GM12875 (cell line): Measurements from ENCODE around the gene GRM7.

Source experiments
- H3K4me3 ChIP-seq: one replicate; pipeline ENCODE4 v1.5.1; 2011; ENCODE audit warnings: low read depth, low read length, control low read depth
- CTCF ChIP-seq: IDR thresholded peaks from 2 replicates; pipeline ENCODE4 v1.5.1; 2011; ENCODE audit warnings: low read depth, mild to moderate bottlenecking, control low read depth, inconsistent platforms, low read length, moderate library complexity, borderline replicate concordance; ENCODE audit not compliant: insufficient read depth

Gene GRM7

GRCh38 chr3:6860149-6860953 is 564 bp upstream of the GRM7 start:
- no peak for TF ChIP-seq CTCF
- no peak overlapping the region for H3K4me3 ChIP-seq

GRCh38 chr3:6861625-6862000 is 698 bp downstream of the GRM7 start:
- no peak for TF ChIP-seq CTCF
- H3K4me3 ChIP-seq = no peak overlapping the region

- TF ChIP-seq CTCF = no peak
- H3K4me3 ChIP-seq = no peak overlapping the region
Measured at GRCh38 chr3:6862041-6862879, 1.3 kb downstream of the GRM7 start.

- no peak for TF ChIP-seq CTCF
- H3K4me3 ChIP-seq = no peak overlapping the region
Measured at GRCh38 chr3:6862880-6863195, 1.9 kb downstream of the GRM7 start.

- H3K4me3 ChIP-seq = no peak overlapping the region
- no peak for TF ChIP-seq CTCF
Measured at GRCh38 chr3:6867269-6867668, 6.4 kb downstream of the GRM7 start.

- TF ChIP-seq CTCF = no peak
- no peak overlapping the region for H3K4me3 ChIP-seq
Measured at GRCh38 chr3:6878731-6879130, 17.8 kb downstream of the GRM7 start.

- TF ChIP-seq CTCF = no peak
- no peak overlapping the region for H3K4me3 ChIP-seq
Measured at GRCh38 chr3:6912240-6912639, 51.3 kb downstream of the GRM7 start.
